GM12878 (cell line): ENCODE results near the gene DNAJC4. TPM values are rescaled to one million over a fixed set of nuclear protein-coding genes. Genes with fewer than 3 reads are reported as not detected.

Source experiments
- BCLAF1 ChIP-seq: fragments of 450-650 bp; IDR thresholded peaks from 2 replicates; pipeline ENCODE4 v1.6.1; 2017; ENCODE audit warnings: antibody characterized with exemption, mild to moderate bottlenecking, moderate library complexity
- CHD1 ChIP-seq: IDR thresholded peaks from 2 replicates; pipeline ENCODE4 v1.6.1; 2012; ENCODE audit warnings: low read depth, low read length, improper control_type of control experiment
- CTCF ChIP-seq, 3 experiments: IDR thresholded peaks in 2 of 3; conservative IDR thresholded peaks in 1 of 3; 2 replicates each; pipeline ENCODE4 v1.5.1; 2011; ENCODE audit warnings: low read depth in 3 of 3, low read length in 3 of 3, mild to moderate bottlenecking in 3 of 3, control low read depth in 2 of 3, moderate library complexity in 2 of 3, inconsistent platforms in 1 of 3, mixed read lengths in 1 of 3; ENCODE audit not compliant: control insufficient read depth in 2 of 3, insufficient read depth in 1 of 3; ENCODE audit errors: extremely low read depth in 1 of 3
- DPF2 ChIP-seq: fragments of 450-650 bp; IDR thresholded peaks from 2 replicates; pipeline ENCODE4 v1.6.1; 2017; ENCODE audit warnings: mild to moderate bottlenecking
- GATAD2B ChIP-seq: fragments of 450-650 bp; conservative IDR thresholded peaks from 2 replicates; pipeline ENCODE4 v1.6.1; 2017; ENCODE audit warnings: low read depth, mild to moderate bottlenecking, moderate library complexity
- KLF5 ChIP-seq: fragments of 450-650 bp; IDR thresholded peaks from 2 replicates; pipeline ENCODE4 v1.6.1; 2014; ENCODE audit warnings: mild to moderate bottlenecking; ENCODE audit not compliant: partially characterized antibody
- MAX ChIP-seq: IDR thresholded peaks from 2 replicates; pipeline ENCODE4 v1.6.1; 2012; ENCODE audit warnings: low read depth, low read length, improper control_type of control experiment
- POLR2AphosphoS5 ChIP-seq: IDR thresholded peaks from 2 replicates; pipeline ENCODE4 v1.6.1; 2011; ENCODE audit warnings: mild to moderate bottlenecking, low read length, inconsistent platforms
- REST ChIP-seq: IDR thresholded peaks from 2 replicates; pipeline ENCODE4 v1.6.1; 2012; ENCODE audit warnings: mild to moderate bottlenecking, low read depth, low read length
- SPI1 ChIP-seq: IDR thresholded peaks from 2 replicates; pipeline ENCODE4 v1.6.1; 2011; ENCODE audit warnings: low read depth, mild to moderate bottlenecking, low read length, moderate library complexity, borderline replicate concordance; ENCODE audit not compliant: insufficient read depth
- TAF1 ChIP-seq: IDR thresholded peaks from 2 replicates; pipeline ENCODE4 v1.6.1; 2011; ENCODE audit warnings: mild to moderate bottlenecking, low read depth, low read length, borderline replicate concordance
- USF1 ChIP-seq: IDR thresholded peaks from 2 replicates; pipeline ENCODE4 v1.6.1; 2011; ENCODE audit warnings: borderline replicate concordance, low read depth, mild to moderate bottlenecking, moderate library complexity, mixed read lengths, low read length; ENCODE audit not compliant: insufficient read depth; ENCODE audit errors: extremely low read length
- YBX1 ChIP-seq: fragments of 450-650 bp; IDR thresholded peaks from 2 replicates; pipeline ENCODE4 v1.6.1; 2016; ENCODE audit warnings: antibody characterized with exemption
- ZBED1 ChIP-seq: IDR thresholded peaks from 2 replicates; pipeline ENCODE4 v1.6.1; 2016; ENCODE audit warnings: borderline replicate concordance
- ZBTB11 ChIP-seq: fragments of 450-650 bp; formaldehyde crosslinking; IDR thresholded peaks from 2 replicates; pipeline ENCODE4 v1.5.0; 2022; ENCODE audit warnings: mild to moderate bottlenecking, missing genetic modification characterization
- ZSCAN29 ChIP-seq: fragments of 450-650 bp; IDR thresholded peaks from 2 replicates; pipeline ENCODE4 v1.6.1; 2017; ENCODE audit warnings: mild to moderate bottlenecking, moderate library complexity
- polyA plus RNA-seq, 11 experiments: library from polyadenylated mRNA; depleted of rRNA in 4 of 11; unstranded in 6 of 11; stranded (reverse) in 5 of 11; fragments of >200 nt; fragmentation: Nextera tagmentation in 4 of 11; fragmentation: Illumina TruSeq in 1 of 11; extraction: Ambion mirVana in 4 of 11; extraction: Trizol in 1 of 11; gene quantifications; 1 replicate in 1 of 11; 2 replicates in 10 of 11; pipeline versions ENCODE4 v1.2.1 to v1.2.3, GENCODE V29; 2011 to 2016; ENCODE audit warnings: inconsistent platforms in 2 of 11, missing spikeins in 2 of 11, low read depth in 1 of 11
- total RNA-seq, 4 experiments: library from RNA; depleted of rRNA in 3 of 4; stranded (reverse); fragments of >200 nt in 3 of 4; fragmentation: Illumina TruSeq in 1 of 4; extraction: Trizol in 1 of 4; gene quantifications; 2 replicates each; pipeline versions ENCODE4 v1.2.1 to v1.2.3, GENCODE V29; 2013 to 2021

Gene DNAJC4
- total and polyA plus RNA-seq, 10 of the 15 experiments (the other 5 are each of a cell fraction or from before 2014, with no cell fraction given), result 3.7 to 64.9 (median 30.1) TPM

GRCh38 chr11:64233913-64234586 is 3.7 kb downstream of the DNAJC4 start, which contains the start of gene VEGFB (continued):
- 0 out of 2 replicates have a peak, but pooled peaks have one; percentile 23 for TF ChIP-seq GATAD2B
- no peak for TF ChIP-seq TAF1
- no peak for TF ChIP-seq MAX
- no peak for TF ChIP-seq SPI1
- TF ChIP-seq ZSCAN29, result no peak
- no peak for TF ChIP-seq REST
- no peak for TF ChIP-seq CHD1
- TF ChIP-seq KLF5, result no peak
- no peak for TF ChIP-seq ZBED1
- peak; percentile 18; the same call in 1 of the 2 replicates for TF ChIP-seq DPF2
- TF ChIP-seq YBX1, result no peak
- no peak for TF ChIP-seq POLR2AphosphoS5
- TF ChIP-seq CTCF (IDR thresholded peaks at IDR 0.05 in 2 of 3, conservative IDR thresholded peaks at IDR 0.05 in 1 of 3; ENCODE audit: control insufficient read depth in 2 of 3, extremely low read depth in 1 of 3, insufficient read depth in 1 of 3, low read depth in 3 of 3, low read length in 3 of 3), result no peak
- TF ChIP-seq BCLAF1, result no peak
- no peak for TF ChIP-seq ZBTB11 (CRISPR knock-in tag)
- TF ChIP-seq USF1, result peak; percentile 24
